Cardiac septum (tissue), 1 donor: ENCODE data around the gene TTC12. TPM values are rescaled to one million over a fixed set of nuclear protein-coding genes. Genes with fewer than 3 reads are reported as not detected.
"Not testable (repeated sequence)": the region's sequence is repeated elsewhere in the genome, so short reads cannot be mapped to it uniquely, and the experiment has no call there.

Source experiments
- DNase-seq: peaks from one replicate; pipeline ENCODE4 v3.0.0-alpha.2; 2020; ENCODE audit warnings: low spot score
- intact Hi-C: fragments of 100-400 bp; cut with DNase I; formaldehyde crosslinking; loops from one replicate; pipeline ENCODE4 v1.14.0; 2022
- total RNA-seq: library from RNA; stranded (reverse); fragmentation: NEBNext Ultra II Directional; extraction: Animal tissue kit (Norgen Biotek cat#: 25700); gene quantifications from one replicate; pipeline ENCODE4 v1.2.1, GENCODE V29; 2021
- donor health status: DM: no; HTN: no; CAD: no.

TTC12 gene
- total RNA-seq, 1 donor from 2014 or later, result 12.0 TPM

DNA sequence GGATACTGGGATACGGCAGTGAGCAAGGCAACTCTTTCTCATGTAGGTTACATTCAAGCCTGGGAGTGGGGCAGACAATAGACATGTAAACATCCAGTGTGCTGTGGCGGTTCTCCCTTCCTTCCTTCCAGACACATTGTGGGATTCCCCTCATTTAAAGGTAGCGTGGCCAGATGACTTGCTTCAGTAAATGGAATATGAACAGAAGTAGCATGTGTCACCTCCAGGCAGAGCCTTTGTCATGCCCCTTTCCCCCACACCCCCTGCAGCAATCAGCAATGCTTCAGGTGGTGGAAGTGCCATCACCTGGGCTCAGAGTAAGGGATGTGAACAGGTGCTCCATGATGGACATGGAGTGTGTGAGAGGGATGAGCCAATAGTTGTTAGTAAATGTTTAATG lies 34.8 kb upstream of the TTC12 start:
- intact Hi-C loops, result loop anchor here (10.0 kb wide), 1 partner anchor 465 kb away; no protein-coding TSS in a partner anchor
- DNase-seq, result no peak

DNA sequence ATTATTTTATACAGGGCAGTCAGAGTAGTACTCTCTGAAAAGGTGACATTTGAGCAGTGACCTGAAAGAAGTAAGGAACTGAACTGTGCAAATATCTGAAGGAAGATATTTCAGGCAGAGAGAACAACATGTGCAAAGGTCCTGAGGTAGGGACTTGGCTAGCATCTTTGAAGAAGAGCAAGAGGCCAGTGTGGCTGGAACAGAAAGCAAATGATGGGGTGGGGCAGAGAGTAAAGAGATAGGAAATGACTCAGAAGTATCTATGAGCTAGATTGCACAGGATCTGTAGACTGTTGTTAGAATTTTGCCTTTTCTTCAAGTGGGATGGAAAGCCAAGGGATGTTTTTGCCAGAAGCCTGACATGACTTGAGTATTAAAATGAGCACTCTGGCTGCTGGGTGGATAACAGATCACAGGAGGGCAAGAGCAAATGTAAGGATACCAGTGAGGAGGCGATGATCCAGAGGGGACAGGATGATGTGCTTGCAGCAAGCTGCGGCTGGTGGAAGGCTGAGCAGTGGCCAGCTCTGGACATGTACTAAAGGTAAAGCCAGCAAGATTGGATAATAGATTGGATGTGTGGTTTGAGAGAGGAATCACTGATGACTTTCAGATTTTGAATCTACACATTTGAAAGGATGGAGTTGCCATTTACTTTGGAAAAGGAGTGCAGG lies 33.2 kb upstream of the TTC12 start:
- intact Hi-C loops, result no loop called here
- DNase-seq, result no peak

DNA sequence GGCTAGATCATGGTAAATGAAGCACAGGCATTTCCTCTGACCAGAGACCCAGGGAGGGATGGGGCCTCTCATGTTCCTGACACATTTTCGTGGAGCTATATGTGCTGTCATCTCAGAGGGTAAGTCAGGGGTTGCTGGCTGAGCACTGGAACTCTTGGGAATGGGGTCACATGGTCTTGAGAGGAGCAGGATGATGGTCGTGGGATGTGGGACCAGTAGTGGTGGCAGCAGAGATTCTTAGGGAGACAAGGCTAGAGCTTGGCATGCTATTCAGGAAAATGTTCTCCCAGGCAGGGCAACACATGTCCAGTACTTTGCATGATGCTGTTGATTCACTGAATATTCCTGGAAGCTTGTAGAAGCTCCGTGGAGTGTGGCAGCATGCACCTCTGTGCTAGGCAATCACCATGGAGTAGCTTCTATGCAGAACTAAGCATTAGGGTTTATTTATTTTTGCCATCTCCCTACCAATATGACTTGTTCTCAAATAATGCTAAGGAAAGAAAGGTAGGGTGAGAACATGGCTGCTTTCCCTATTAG lies 31.4 kb upstream of the TTC12 start:
- intact Hi-C loops, result no loop called here
- no peak for DNase-seq

DNA sequence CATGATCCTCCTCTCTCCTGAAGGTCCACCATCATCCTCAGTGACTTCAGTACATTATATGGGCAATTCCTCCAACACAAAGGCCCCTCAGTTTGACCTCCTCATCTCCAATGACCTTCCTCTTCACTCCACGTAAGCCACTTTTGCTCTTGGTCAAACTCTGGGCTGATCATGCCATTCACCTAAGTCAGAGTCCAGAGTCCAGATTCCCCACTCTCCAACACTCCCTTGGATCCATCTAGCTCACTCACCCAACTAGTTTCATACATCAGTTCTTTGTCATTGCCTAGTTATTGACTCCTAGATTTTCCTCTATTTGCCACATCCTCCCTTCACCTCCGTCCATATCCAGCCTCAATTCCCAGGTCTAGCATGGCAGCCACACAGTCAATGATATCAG lies 30.5 kb upstream of the TTC12 start:
- intact Hi-C loops, result no loop called here
- DNase-seq, result no peak

DNA sequence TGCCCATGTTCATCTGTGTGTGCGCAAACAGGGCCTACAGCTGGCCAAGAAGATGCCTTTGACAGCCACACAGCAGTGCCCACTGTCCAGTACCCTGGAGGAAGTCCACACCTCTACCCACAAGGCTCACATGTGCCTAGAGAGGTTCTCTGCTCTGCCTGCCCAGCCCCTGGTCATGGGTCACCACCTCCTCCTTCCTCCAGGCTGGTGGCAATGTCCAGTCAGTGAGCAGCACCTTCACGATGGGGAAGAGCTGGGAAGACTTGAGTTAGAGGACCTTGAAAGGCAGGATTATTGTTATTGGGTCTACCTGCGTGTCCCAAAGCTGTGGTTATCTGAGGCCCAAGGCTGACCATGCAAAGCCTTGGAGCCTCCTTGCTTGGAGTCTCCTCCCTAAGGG lies 28.4 kb upstream of the TTC12 start:
- intact Hi-C loops, result no loop called here
- DNase-seq, result no peak

DNA sequence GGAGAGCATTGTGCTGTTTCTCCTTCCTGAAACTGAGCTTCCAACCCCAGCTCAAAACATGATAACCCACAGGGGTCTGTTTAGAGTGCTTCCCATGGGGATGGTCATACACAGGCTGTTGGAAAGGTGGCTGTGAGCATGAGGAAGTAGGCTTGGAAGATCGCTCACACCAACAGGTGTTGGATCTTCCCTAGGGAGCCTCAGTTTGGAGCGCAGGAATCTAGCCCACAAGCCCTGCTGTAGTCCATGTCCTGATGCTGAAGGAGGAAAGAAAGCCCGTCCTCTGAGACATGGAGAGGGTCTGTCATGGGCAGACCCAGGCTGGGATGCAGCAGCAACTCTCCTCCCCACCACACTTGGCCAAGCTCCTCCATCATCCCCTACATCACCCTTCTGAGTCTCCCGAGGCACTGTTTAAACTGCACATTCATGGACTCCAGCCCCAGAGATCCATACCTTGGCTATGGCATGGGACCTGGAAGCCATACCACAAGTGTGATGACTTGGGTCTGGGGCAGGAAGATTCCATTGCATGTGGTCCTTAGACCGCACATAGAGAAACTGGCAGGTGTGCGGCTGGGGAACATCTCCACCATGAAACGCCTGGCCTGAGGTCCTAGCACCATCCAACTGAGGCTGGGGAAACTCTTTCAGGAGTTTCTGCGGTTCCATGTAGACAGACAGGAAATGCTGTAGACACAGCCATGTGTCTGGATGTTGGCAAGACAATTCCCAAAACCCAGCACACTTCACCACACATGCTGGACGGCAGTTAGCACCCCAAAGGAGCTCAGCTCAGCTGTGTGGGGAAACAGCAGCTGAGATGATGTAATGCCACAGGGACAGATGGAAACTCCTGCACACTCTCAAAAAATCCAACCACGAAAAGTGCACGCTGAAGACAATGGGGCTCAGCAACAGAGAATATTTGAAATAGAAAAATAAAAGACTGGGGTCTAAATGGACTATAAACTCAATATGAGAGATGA lies 27.6 kb upstream of the TTC12 start:
- intact Hi-C loops, result no loop called here
- DNase-seq, result no peak

DNA sequence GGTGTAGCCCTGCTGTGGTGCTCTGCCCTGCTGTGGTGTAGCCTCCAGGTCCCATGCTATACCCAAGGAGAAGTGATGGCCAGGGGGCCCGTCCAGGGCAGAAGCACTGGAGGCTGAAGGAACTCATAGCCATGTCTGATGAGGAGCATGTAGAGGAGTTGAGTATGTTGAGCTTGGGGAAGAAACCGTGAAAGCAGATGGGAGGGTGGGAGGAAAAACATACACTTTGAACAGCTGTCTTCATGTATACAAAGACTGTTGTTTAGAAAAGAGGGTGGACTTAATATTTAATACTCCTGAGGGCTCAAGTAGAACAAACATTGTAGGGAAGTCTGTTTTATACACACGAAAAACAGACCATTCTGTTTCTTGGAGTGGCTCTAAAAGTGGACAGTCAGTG lies 26.6 kb upstream of the TTC12 start:
- intact Hi-C loops, result loop anchor here (2.0 kb wide), 2 partner anchors 699 to 999 kb away; no protein-coding TSS in a partner anchor

DNA sequence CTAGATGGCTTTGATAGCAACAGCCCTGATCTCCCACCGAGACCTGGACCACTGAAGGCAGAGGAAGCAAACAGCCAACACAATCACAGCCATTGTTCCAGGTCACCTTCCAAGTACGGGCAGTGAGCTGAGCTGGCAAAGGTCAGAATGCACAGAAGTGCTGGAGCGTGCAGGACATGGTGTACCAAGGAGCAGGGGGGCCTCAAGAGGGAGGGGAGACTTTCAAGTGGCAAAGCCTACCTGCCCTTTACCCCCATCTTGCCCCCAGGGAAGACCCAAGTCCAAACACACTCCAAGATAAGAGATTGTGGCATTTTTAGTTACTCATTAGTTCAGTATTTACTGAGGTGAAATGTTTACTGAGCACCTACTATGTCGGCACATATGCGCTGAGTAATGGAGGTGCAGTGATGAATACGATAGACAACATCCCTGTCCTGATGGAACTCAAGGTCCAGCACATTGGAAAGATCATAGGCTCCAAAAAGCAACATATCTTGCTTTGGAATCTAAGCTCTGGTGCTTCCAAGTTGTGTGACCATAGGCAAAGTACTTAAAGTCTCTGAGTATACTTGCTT lies 26.0 kb upstream of the TTC12 start:
- intact Hi-C loops, result loop anchor here (2.0 kb wide), 2 partner anchors 700 to 1000 kb away; no protein-coding TSS in a partner anchor
- DNase-seq, result no peak

More for the DNA sequence above, 26.6 kb upstream of the TTC12 start:
- DNase-seq, result no peak

DNA sequence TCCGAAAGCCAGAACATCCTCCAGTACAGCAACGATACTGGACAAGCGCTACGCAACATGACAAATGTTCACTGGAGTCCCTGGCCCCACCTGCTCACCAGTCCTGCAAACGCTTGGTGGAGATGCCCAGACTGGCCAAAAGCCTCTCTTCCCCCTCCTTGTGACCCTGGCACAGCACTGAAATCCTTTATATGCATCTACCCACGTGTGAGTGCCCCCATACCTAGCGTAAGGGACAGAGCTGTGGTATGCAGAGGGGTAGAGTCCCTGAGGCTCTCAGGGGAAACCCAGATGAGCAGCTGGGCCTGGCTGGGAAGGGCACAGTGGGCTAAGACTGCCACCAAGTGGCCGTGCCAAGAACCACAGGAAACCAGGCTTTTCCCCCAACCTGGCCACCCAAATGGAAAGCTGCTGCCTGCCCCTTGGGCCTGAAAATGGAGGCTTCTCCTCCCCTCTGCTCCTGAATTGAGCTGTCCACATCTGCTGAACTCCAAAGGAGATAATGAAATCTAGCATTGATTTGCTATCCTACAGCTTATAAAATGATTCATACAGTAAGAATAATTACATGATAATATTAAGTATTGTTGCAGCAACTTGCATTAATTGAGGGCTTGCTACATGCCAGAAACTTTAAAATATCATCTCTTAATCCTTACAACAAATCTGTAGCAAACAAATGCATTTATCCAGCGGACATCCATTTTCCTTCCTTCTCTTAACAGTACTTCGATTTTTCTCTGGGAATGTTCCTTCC lies 24.8 kb upstream of the TTC12 start:
- intact Hi-C loops, result loop anchor here (2.0 kb wide), 2 partner anchors 701 to 1001 kb away; no protein-coding TSS in a partner anchor
- DNase-seq, result peak; percentile 83

DNA sequence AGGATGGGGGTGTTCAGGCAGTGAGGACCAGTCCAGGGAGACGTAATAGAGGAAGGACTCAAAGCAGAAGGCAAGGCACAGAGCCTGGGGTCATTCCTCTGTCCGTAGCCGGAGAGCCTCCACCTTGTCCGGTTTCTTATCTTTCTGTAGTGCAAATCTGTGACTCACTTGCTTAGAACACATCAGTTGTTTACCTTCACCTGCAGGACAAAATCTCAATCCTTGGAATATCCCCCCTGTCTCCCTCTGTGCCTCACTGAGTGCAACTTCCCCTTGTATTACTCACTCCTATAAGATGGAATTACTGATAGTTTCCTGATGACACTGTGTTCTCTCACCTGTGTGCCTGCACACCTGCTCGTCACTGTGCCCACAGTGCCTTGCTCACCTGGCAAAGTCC lies 20.4 kb upstream of the TTC12 start:
- intact Hi-C loops, result no loop called here
- no peak for DNase-seq

DNA sequence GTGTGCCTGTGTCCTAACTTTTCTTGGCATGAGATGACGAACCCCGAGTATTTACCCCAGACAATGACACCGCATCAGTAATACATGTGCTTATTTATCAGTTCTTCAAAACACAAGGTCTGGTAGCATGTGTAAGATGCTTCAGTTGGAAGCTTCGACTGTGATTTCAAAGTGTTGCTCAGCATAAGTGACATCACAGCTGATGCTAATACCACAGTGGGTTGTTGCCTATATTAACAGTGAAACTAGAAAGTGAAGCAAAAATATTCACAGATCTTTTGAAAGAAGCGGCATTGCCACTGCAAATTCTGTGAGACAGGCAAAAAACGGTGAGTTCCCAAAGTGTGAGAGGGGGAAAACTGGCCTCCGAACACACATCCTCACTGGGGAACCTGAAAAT lies 18.4 kb upstream of the TTC12 start:
- no peak for DNase-seq
- intact Hi-C loops, result no loop called here

DNA sequence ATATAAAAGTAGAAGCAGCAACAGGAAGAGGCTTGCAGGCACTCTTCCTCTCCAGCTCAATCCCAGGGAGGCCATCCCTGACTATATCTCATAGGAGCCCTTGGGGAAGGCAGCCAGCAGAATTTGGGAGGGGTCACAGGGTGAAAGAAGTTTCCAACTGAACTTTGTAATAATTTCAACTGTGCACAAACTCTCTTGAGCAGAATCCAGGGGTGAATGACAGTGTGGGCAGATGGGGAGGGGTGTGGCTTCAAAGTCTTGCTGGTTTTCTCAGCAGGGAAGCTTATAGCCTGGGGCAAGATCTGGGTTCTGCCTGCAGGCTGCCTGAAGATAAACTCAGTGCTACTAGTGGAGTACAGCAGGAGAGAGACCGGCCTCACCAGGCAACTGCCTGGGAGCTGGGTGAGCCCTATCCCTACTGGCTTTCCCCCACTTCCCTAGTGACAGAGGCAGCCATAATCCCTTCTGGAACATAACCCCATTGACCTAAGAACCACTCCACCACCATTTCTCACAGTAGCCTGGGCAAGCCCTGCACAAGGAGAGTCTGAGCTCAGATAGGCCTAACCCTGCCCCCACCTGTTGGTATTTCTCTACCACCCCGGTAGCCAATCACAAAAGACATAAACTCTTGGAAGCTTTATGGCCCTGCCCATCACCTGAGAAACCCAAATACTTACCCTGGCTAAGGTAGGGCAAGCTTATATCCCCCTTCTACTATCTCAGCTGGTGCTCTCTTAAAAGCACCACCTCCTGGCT lies 17.8 kb upstream of the TTC12 start:
- intact Hi-C loops, result no loop called here
- DNase-seq, result no peak

DNA sequence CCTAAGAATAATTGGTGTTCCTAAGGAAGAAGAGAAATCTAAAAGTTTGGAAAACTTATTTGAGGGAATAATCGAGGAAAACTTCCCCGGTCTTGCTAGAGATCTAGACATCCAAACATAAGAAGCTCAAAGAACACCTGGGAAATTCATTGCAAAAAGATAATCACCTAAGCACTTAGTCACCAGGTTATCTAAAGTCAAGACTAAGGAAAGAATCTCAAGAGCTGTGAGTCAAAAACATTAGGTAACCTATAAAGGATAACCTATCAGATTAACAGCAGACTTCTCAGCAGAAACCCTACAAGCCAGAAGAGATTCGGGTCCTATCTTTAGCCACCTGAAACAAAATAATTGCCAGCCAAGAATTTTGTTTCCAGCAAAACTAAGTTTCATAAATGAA lies 15.9 kb upstream of the TTC12 start:
- intact Hi-C loops, DNase-seq: not testable (repeated sequence)

DNA sequence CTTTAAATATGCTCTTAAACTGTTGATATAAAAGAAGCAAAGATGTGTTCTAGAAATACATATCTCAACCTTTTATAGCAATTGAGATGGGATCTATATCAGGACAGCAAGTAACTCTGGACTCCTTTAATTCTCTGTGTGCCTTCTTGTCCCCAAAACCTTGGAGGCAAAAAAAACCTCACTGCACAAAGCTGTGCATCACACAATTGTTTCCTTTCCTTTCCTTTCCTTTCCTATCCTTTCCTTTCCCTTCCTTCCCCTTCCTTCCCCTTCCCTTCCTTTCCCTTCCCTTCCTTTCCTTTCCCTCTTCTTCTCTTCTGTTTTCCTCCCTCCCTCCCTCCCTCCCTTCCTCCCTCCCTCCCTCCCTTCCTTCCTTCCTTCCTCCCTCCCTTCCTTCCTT lies 9.5 kb upstream of the TTC12 start:
- DNase-seq, result no peak
- intact Hi-C loops, result loop anchor here (1.0 to 2.0 kb wide), 2 partner anchors 228 to 426 kb away; no protein-coding TSS in a partner anchor

DNA sequence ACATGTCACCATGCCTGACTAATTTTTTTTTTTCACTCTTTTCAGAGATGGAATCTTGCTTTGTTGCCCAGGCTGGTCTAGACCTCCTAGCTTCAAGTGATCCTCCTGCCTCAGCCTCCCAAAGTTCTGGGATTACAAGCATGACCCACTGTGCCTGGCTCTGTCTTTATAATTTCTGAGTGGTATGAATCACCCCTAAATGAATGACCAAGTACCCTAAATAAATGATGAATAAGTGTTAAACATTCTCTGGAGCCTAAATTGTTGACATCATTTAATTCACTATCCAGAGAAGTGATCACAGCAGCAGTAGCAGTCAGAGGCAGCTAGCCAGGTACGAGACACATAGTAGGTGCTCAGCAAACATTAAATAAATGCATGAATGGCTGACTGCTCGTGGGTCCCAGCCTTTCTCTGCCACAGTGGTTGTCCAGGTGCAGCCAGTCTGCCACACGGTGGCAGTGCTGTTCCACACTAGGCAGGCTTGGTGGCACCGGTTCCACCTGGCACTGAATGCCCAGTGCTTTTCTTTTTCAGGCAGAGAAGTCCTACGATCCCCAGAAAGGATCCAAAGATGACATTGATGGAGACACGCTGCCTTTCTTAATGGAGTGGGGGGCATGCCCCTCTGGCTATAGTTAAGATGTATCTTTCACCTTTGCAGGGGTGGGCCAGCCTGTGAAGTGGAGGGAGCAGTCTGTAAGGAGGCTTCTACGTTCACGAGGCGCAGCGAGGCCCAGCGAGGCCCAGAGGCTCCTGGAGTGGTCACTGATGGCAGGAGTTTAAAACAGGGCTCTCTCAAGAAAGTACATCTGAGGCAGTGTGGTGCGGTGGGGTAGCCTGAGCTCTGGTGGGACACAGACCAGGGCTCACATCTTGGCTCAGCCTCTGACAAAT lies 8.7 kb upstream of the TTC12 start:
- intact Hi-C loops, result loop anchor here (1.0 to 2.0 kb wide), 2 partner anchors 227 to 426 kb away; no protein-coding TSS in a partner anchor
- DNase-seq, result no peak

DNA sequence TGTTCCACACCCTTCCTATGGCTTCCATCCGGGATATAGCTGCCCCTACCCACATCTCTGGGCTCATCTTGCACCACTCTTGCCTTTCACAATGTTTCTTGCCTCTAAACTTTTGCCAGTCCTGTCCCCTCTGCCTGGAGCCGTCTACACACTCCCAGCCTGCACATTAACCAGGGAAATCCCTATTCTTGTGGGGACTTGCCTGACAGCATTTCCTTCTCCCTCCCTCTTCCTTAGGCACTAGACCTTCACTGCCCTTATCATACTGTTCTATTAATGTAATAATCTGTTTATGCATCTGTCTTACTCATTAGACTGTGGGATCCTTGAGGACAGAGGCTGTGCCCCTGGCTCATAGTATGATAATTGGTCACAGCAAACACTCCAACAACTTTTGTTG lies 5.8 kb upstream of the TTC12 start:
- intact Hi-C loops, result no loop called here
- no peak for DNase-seq

DNA sequence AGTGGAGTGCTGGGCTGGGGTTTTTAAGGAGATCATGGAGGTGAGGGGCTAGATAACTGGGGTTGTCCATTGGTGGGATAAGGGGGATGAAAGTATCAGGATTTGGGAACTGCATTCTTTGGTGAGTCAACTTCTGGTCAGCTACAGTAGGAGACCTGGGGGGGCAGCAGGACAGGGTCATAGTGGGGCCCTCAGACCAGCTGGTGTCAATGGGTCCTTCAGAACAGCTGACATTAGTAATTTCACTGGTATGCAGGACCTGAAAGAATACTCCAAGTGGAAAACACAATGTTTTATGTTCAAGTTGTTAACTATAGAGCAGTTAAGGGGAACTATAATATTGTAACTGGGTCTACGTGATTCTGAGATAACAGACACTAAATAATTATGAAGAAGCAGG lies 2.8 kb upstream of the TTC12 start:
- intact Hi-C loops, result no loop called here
- DNase-seq, result no peak
